Measurements from ENCODE around the gene POLR2I.

GRCh38 chr19:36093146-36093662 lies 21.5 kb downstream of the POLR2I start:
- TF ChIP-seq POLR2A (IDR thresholded peaks at IDR 0.05; ENCODE audit: insufficient read depth in 1 of 2, low read depth in 2 of 2, low read length in 2 of 2) (no peak), EZH2 (conservative IDR thresholded peaks at IDR 0.05; ENCODE audit: low read depth, low read length) (no peak)
